Large intestine (tissue), 12 donors: ENCODE results near the gene STARD3NL. TPM values are rescaled to one million over a fixed set of nuclear protein-coding genes. Genes with fewer than 3 reads are reported as not detected.

Experiments used
- DNase-seq, 2 donors: peaks; one replicate each; pipeline versions ENCODE4 v3.0.0 to v3.0.0-alpha.2; 2013
- H3K27ac ChIP-seq: one replicate; pipeline ENCODE4 v1.5.1; 2013; ENCODE audit warnings: low read length
- H3K27me3 ChIP-seq: 2 replicates; pipeline ENCODE4 v1.6.1; 2013; ENCODE audit warnings: low read length; ENCODE audit not compliant: control insufficient read depth, insufficient read depth
- H3K36me3 ChIP-seq: 2 replicates; pipeline ENCODE4 v1.6.1; 2013; ENCODE audit warnings: low read length; ENCODE audit not compliant: control insufficient read depth, insufficient read depth
- H3K4me1 ChIP-seq: one replicate; pipeline ENCODE4 v1.6.1; 2013; ENCODE audit warnings: low read length; ENCODE audit not compliant: control insufficient read depth, insufficient read depth
- H3K4me3 ChIP-seq: one replicate; pipeline ENCODE4 v1.5.1; 2013; ENCODE audit warnings: low read length
- H3K9me3 ChIP-seq: one replicate; pipeline ENCODE4 v1.6.1; 2013; ENCODE audit warnings: mild to moderate bottlenecking, low read depth, low read length, moderate library complexity; ENCODE audit not compliant: control insufficient read depth
- WGBS: methylation state at CpG from one replicate; pipeline ENCODE4 v1.1.5; 2013; ENCODE audit warnings: low lambda C conversion rate; ENCODE audit not compliant: insufficient coverage; 5-methylcytosine and 5-hydroxymethylcytosine counted together
- long read RNA-seq, 11 donors: transcript quantifications; one replicate each; lab custom pipeline, GENCODE V29; 2026
- polyA plus RNA-seq: library from polyadenylated mRNA; unstranded; fragments of 120-200 nt; gene quantifications from one replicate; pipeline ENCODE4 v1.2.1, GENCODE V29; 2013

The STARD3NL gene
- polyA plus RNA-seq = 34.0 TPM
- long read RNA-seq, donor 1, transcript STARD3NL-201 (9 exons, 1,728 nt) = major isoform, 9 of 9 reads
- long read RNA-seq, donor 1, partial matches to known transcripts = 0 of 9 reads
- long read RNA-seq, donor 1, other reads (novel, unspliced or antisense) = 0 of 9 reads
- long read RNA-seq, donor 2, transcript STARD3NL-201 (9 exons, 1,728 nt) = major isoform, 16 of 21 reads
- long read RNA-seq, donor 2, partial matches to known transcripts = 0 of 21 reads
- long read RNA-seq, donor 2, other reads (novel, unspliced or antisense) = 0 of 21 reads
- long read RNA-seq, donor 3, transcript STARD3NL-201 (9 exons, 1,728 nt) = major isoform, 38 of 41 reads
- long read RNA-seq, donor 3, partial matches to known transcripts = 0 of 41 reads
- long read RNA-seq, donor 3, other reads (novel, unspliced or antisense) = 0 of 41 reads
- long read RNA-seq, donor 4, partial matches to known transcripts = 0 of 1 reads
- long read RNA-seq, donor 4, other reads (novel, unspliced or antisense) = 0 of 1 reads
- long read RNA-seq, donor 5, transcript STARD3NL-201 (9 exons, 1,728 nt) = major isoform, 6 of 6 reads
- long read RNA-seq, donor 5, partial matches to known transcripts = 0 of 6 reads
- long read RNA-seq, donor 5, other reads (novel, unspliced or antisense) = 0 of 6 reads
- long read RNA-seq, donor 6, transcript STARD3NL-201 (9 exons, 1,728 nt) = major isoform, 21 of 33 reads
- long read RNA-seq, donor 6, partial matches to known transcripts = 8 of 33 reads
- long read RNA-seq, donor 6, other reads (novel, unspliced or antisense) = 0 of 33 reads
- long read RNA-seq, donor 7, transcript STARD3NL-201 (9 exons, 1,728 nt) = major isoform, 7 of 11 reads
- long read RNA-seq, donor 7, partial matches to known transcripts = 0 of 11 reads
- long read RNA-seq, donor 7, other reads (novel, unspliced or antisense) = 0 of 11 reads
- long read RNA-seq, donor 8, transcript STARD3NL-201 (9 exons, 1,728 nt) = major isoform, 13 of 16 reads
- long read RNA-seq, donor 8, partial matches to known transcripts = 0 of 16 reads
- long read RNA-seq, donor 8, other reads (novel, unspliced or antisense) = 0 of 16 reads
- long read RNA-seq, donor 9, transcript STARD3NL-201 (9 exons, 1,728 nt) = major isoform, 11 of 18 reads
- long read RNA-seq, donor 9, partial matches to known transcripts = 6 of 18 reads
- long read RNA-seq, donor 9, other reads (novel, unspliced or antisense) = 0 of 18 reads
- long read RNA-seq, donor 10, transcript STARD3NL-201 (9 exons, 1,728 nt) = major isoform, 14 of 16 reads
- long read RNA-seq, donor 10, partial matches to known transcripts = 0 of 16 reads
- long read RNA-seq, donor 10, other reads (novel, unspliced or antisense) = 0 of 16 reads
- long read RNA-seq, donor 11, transcript STARD3NL-201 (9 exons, 1,728 nt) = major isoform, 17 of 18 reads
- long read RNA-seq, donor 11, partial matches to known transcripts = 0 of 18 reads
- long read RNA-seq, donor 11, other reads (novel, unspliced or antisense) = 0 of 18 reads

GRCh38 chr7:38178004-38178694 is at the start of gene STARD3NL:
TSS of gene STARD3NL (plus strand) at chr7:38178245. CDS start at chr7:38207505, 29,260 bp downstream.
- DNase-seq = peak; percentile 99 to 100
- no CpG with 5 or more reads among the region's 51 CpGs for WGBS
- Histone ChIP-seq H3K27me3 (no peaks in the 10 kb centered on the region), H3K4me1 (peaks cover 4% of the 10 kb centered on the region), H3K9me3 (no peaks in the 10 kb centered on the region), H3K27ac (peak within 1 kb of the TSS; percentile 67), H3K36me3 (no peaks in the 10 kb centered on the region), H3K4me3 (peak within 1 kb of the TSS; percentile 81)

GRCh38 chr7:38129162-38129561 is 48.9 kb upstream of the STARD3NL start:
- no CpG with 5 or more reads among the region's 3 CpGs for WGBS
- no peaks in the 10 kb centered on the region for H3K27me3 ChIP-seq

GRCh38 chr7:38129579-38129978 is 48.5 kb upstream of the STARD3NL start:
- Histone ChIP-seq H3K4me1 (no peaks in the 10 kb centered on the region), H3K9me3 (no peaks in the 10 kb centered on the region), H3K36me3 (no peaks in the 10 kb centered on the region), H3K27ac (no peak overlapping the region), H3K27me3 (no peaks in the 10 kb centered on the region), H3K4me3 (no peak overlapping the region)
- WGBS = no CpG with 5 or more reads among the region's 2 CpGs
- DNase-seq = no peak

More at GRCh38 chr7:38129162-38129561, 48.9 kb upstream of the STARD3NL start:
- H3K4me3 ChIP-seq = no peak overlapping the region
- no peaks in the 10 kb centered on the region for H3K36me3 ChIP-seq
- DNase-seq = no peak
- H3K4me1 ChIP-seq = no peaks in the 10 kb centered on the region
- H3K27ac ChIP-seq = no peak overlapping the region
- no peaks in the 10 kb centered on the region for H3K9me3 ChIP-seq

GRCh38 chr7:38138171-38138570 is 39.9 kb upstream of the STARD3NL start:
- Histone ChIP-seq H3K4me3 (no peak overlapping the region), H3K27ac (no peak overlapping the region), H3K36me3 (no peaks in the 10 kb centered on the region), H3K27me3 (no peaks in the 10 kb centered on the region), H3K4me1 (no peaks in the 10 kb centered on the region), H3K9me3 (no peaks in the 10 kb centered on the region)
- 100% methylated on average over 2 of the region's 2 CpGs for WGBS
- no peak for DNase-seq

GRCh38 chr7:38141187-38141586 is 36.9 kb upstream of the STARD3NL start:
- no peaks in the 10 kb centered on the region for H3K36me3 ChIP-seq
- H3K4me3 ChIP-seq = no peak overlapping the region
- DNase-seq = no peak
- no peaks in the 10 kb centered on the region for H3K9me3 ChIP-seq
- no peak overlapping the region for H3K27ac ChIP-seq
- H3K27me3 ChIP-seq = peaks cover 2% of the 10 kb centered on the region
- WGBS = 100% methylated on average over 1 of the region's 2 CpGs
- H3K4me1 ChIP-seq = no peaks in the 10 kb centered on the region

GRCh38 chr7:38142736-38143135 is 35.3 kb upstream of the STARD3NL start:
- WGBS = 86% methylated on average over 1 of the region's 3 CpGs
- Histone ChIP-seq H3K36me3 (no peaks in the 10 kb centered on the region), H3K9me3 (no peaks in the 10 kb centered on the region), H3K4me1 (no peaks in the 10 kb centered on the region), H3K27ac (no peak overlapping the region), H3K4me3 (no peak overlapping the region), H3K27me3 (peaks cover 2% of the 10 kb centered on the region)
- DNase-seq = no peak

- Histone ChIP-seq H3K27ac (no peak overlapping the region), H3K36me3 (no peaks in the 10 kb centered on the region), H3K27me3 (peaks cover 2% of the 10 kb centered on the region), H3K4me1 (no peaks in the 10 kb centered on the region), H3K9me3 (no peaks in the 10 kb centered on the region), H3K4me3 (no peak overlapping the region)
- WGBS = no CpG with 5 or more reads among the region's 2 CpGs
- DNase-seq = peak in 1 of 2 donors; percentile 9
Measured at GRCh38 chr7:38147005-38147404, 31.0 kb upstream of the STARD3NL start.

- Histone ChIP-seq H3K36me3 (no peaks in the 10 kb centered on the region), H3K4me3 (no peak overlapping the region), H3K9me3 (no peaks in the 10 kb centered on the region), H3K4me1 (no peaks in the 10 kb centered on the region), H3K27ac (no peak overlapping the region), H3K27me3 (no peaks in the 10 kb centered on the region)
- no CpG with 5 or more reads among the region's 2 CpGs for WGBS
- DNase-seq = no peak
Measured at GRCh38 chr7:38151556-38151955, 26.5 kb upstream of the STARD3NL start.

- Histone ChIP-seq H3K27me3 (no peaks in the 10 kb centered on the region), H3K4me3 (no peak overlapping the region), H3K27ac (no peak overlapping the region), H3K36me3 (no peaks in the 10 kb centered on the region), H3K9me3 (no peaks in the 10 kb centered on the region), H3K4me1 (no peaks in the 10 kb centered on the region)
- WGBS = no CpG with 5 or more reads among the region's 1 CpG
- DNase-seq = no peak
Measured at GRCh38 chr7:38153515-38153914, 24.5 kb upstream of the STARD3NL start.
